ENCODE data around the gene RHOH.

DNA sequence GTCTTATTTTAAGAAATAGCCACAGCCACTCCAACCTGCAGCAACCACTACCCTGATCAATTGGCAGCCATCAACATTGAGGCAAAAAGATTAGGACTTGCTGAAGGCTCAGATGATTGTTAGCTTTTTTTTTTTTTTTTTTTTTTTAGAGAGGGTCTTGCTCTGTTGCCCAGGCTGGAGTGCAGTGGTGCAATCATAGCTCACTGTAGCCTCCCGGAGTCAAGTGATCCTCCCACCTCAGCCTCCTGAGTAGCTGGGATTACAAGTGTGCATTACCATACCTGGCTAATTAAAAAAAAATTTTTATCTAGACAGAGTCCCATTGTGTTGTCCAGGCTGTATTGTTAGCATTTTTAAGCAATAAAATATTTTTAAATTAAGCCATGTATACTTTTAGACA lies 26.5 kb downstream of the RHOH start:
- TF ChIP-seq, protein P1, sequence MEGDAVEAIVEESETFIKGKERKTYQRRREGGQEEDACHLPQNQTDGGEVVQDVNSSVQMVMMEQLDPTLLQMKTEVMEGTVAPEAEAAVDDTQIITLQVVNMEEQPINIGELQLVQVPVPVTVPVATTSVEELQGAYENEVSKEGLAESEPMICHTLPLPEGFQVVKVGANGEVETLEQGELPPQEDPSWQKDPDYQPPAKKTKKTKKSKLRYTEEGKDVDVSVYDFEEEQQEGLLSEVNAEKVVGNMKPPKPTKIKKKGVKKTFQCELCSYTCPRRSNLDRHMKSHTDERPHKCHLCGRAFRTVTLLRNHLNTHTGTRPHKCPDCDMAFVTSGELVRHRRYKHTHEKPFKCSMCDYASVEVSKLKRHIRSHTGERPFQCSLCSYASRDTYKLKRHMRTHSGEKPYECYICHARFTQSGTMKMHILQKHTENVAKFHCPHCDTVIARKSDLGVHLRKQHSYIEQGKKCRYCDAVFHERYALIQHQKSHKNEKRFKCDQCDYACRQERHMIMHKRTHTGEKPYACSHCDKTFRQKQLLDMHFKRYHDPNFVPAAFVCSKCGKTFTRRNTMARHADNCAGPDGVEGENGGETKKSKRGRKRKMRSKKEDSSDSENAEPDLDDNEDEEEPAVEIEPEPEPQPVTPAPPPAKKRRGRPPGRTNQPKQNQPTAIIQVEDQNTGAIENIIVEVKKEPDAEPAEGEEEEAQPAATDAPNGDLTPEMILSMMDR (IDR thresholded peaks at IDR 0.05 in 8 of 11, conservative IDR thresholded peaks at IDR 0.05 in 3 of 11), result no peak
- TF ChIP-seq POLR2A (IDR thresholded peaks at IDR 0.05) (no peak), POLR2AphosphoS5 (IDR thresholded peaks at IDR 0.05) (no peak)

Data from spleen (tissue), 7 donors.